SK-N-SH (cell line): ENCODE results near the gene AGBL2. TPM values are rescaled to one million over a fixed set of nuclear protein-coding genes. Genes with fewer than 3 reads are reported as not detected.

Experiments
- CTCF ChIA-PET: fragments of 300-600, 350-600 bp; formaldehyde crosslinking; extraction: SDS; loops from one replicate; lab custom pipeline; 2021; lab: Yijun Ruan, JAX
- POLR2A ChIA-PET: fragments of 350-600 bp; sonication (Branson Sonifier 250); formaldehyde crosslinking; extraction: SDS; loops from one replicate; lab custom pipeline; 2020; ENCODE audit warnings: antibody characterized with exemption, inconsistent platforms; lab: Yijun Ruan, JAX
- DNase-seq: peaks from one replicate; pipeline ENCODE4 v3.0.0; 2012
- H2AFZ ChIP-seq: fragments of 200-600 bp; sonication (generic); 2 replicates; pipeline ENCODE4 v1.8.1; 2016; ENCODE audit warnings: antibody characterized with exemption, mild to moderate bottlenecking, low read depth
- H3F3A ChIP-seq: fragments of 200-600 bp; sonication (generic); replicated peaks from 2 replicates; pipeline ENCODE3; 2016; ENCODE audit warnings: antibody characterized with exemption, mild to moderate bottlenecking; ENCODE audit not compliant: insufficient read depth
- H3K27ac ChIP-seq, 2 experiments: fragments of 200-500 bp in 1 of 2; fragments of 200-600 bp in 1 of 2; sonication (Bioruptor generic) in 1 of 2; sonication (generic), shearing (Covaris generic) in 1 of 2; 2 replicates each; pipeline versions ENCODE4 v1.5.1 to v1.6.1; 2014 to 2016; ENCODE audit warnings: low read depth in 2 of 2, inconsistent platforms in 1 of 2, low read length in 1 of 2, mild to moderate bottlenecking in 1 of 2, mixed read lengths in 1 of 2
- H3K27me3 ChIP-seq: fragments of 200-600 bp; sonication (generic), shearing (Covaris generic); 2 replicates; pipeline ENCODE4 v1.6.1; 2016; ENCODE audit warnings: mixed run types; ENCODE audit not compliant: insufficient read depth
- H3K36me3 ChIP-seq, 2 experiments: fragments of 200-500 bp in 1 of 2; fragments of 200-600 bp in 1 of 2; sonication (Bioruptor generic) in 1 of 2; sonication (generic) in 1 of 2; replicated peaks in 1 of 2; 2 replicates each; pipeline versions ENCODE3 to v1.5.1; 2014 to 2016; ENCODE audit warnings: low read length in 1 of 2, mild to moderate bottlenecking in 1 of 2; ENCODE audit not compliant: insufficient read depth in 2 of 2, control insufficient read depth in 1 of 2
- H3K4me1 ChIP-seq, 2 experiments: fragments of 200-500 bp in 1 of 2; fragments of 200-600 bp in 1 of 2; sonication (Bioruptor generic) in 1 of 2; sonication (generic), shearing (Covaris generic) in 1 of 2; 2 replicates each; pipeline versions ENCODE4 v1.5.1 to v1.6.1; 2014 to 2016; ENCODE audit warnings: low read depth in 1 of 2, low read length in 1 of 2, mixed run types in 1 of 2; ENCODE audit not compliant: insufficient read depth in 2 of 2, control insufficient read depth in 1 of 2
- H3K4me2 ChIP-seq: fragments of 200-600 bp; sonication (generic), shearing (Covaris generic); 2 replicates; pipeline ENCODE4 v1.6.1; 2017; ENCODE audit warnings: mixed run types
- H3K4me3 ChIP-seq, 2 experiments: fragments of 200-500 bp in 1 of 2; fragments of 200-600 bp in 1 of 2; sonication (Bioruptor generic) in 1 of 2; sonication (generic), shearing (Covaris generic) in 1 of 2; 2 replicates each; pipeline versions ENCODE4 v1.5.1 to v1.8.1; 2014 to 2016; ENCODE audit warnings: low read depth in 2 of 2, inconsistent platforms in 1 of 2, low read length in 1 of 2, mild to moderate bottlenecking in 1 of 2, mixed read lengths in 1 of 2, moderate library complexity in 1 of 2
- H3K79me2 ChIP-seq: fragments of 200-600 bp; sonication (generic); 2 replicates; pipeline ENCODE4 v1.8.1; 2017; ENCODE audit warnings: mild to moderate bottlenecking; ENCODE audit not compliant: insufficient read depth
- H3K9ac ChIP-seq: fragments of 200-600 bp; sonication (generic); 2 replicates; pipeline ENCODE4 v1.6.1; 2017; ENCODE audit warnings: mixed run types
- H3K9me2 ChIP-seq: fragments of 200-600 bp; sonication (generic); 2 replicates; pipeline ENCODE4 v1.6.1; 2017; ENCODE audit warnings: mixed run types
- H3K9me3 ChIP-seq: fragments of 200-600 bp; sonication (generic); 2 replicates; pipeline ENCODE4 v1.6.1; 2017; ENCODE audit warnings: mixed run types, mild to moderate bottlenecking, moderate library complexity
- H4K20me1 ChIP-seq: fragments of 200-600 bp; sonication (generic); 2 replicates; pipeline ENCODE4 v1.6.1; 2017; ENCODE audit warnings: mild to moderate bottlenecking, mixed run types; ENCODE audit not compliant: insufficient read depth
- CTCF ChIP-seq: fragments of 200-600 bp; sonication (generic); IDR thresholded peaks from 2 replicates; pipeline ENCODE4 v1.6.1; 2017; ENCODE audit warnings: antibody characterized with exemption, mild to moderate bottlenecking, moderate library complexity
- EP300 ChIP-seq, 2 experiments: IDR thresholded peaks; 2 replicates each; pipeline versions ENCODE4 v1.4.0 to v1.6.1; 2012; ENCODE audit warnings: borderline replicate concordance in 1 of 2, low read depth in 1 of 2, low read length in 1 of 2
- EZH2phosphoT487 ChIP-seq: fragments of 200-600 bp; sonication (generic); IDR thresholded peaks from 2 replicates; pipeline ENCODE4 v1.6.1; 2017; ENCODE audit warnings: low read depth, mixed run types, mild to moderate bottlenecking, antibody characterized with exemption, moderate library complexity, borderline replicate concordance
- FOSL2 ChIP-seq: IDR thresholded peaks from 2 replicates; pipeline ENCODE4 v1.4.0; 2012; ENCODE audit warnings: low read depth, mild to moderate bottlenecking, moderate library complexity, borderline replicate concordance
- FOXJ3 ChIP-seq: sonication (generic); formaldehyde crosslinking; IDR thresholded peaks from 2 replicates; pipeline ENCODE4 v1.5.1; 2020; ENCODE audit warnings: mild to moderate bottlenecking, missing genetic modification reagents
- FOXM1 ChIP-seq: IDR thresholded peaks from 2 replicates; pipeline ENCODE4 v1.4.0; 2012; ENCODE audit warnings: low read depth, mild to moderate bottlenecking
- IRF3 ChIP-seq: fragments of 150-350 bp; IDR thresholded peaks from 2 replicates; pipeline ENCODE4 v1.6.1; 2016; ENCODE audit warnings: mild to moderate bottlenecking, low read depth, low read length
- JUND ChIP-seq: IDR thresholded peaks from 2 replicates; pipeline ENCODE4 v1.4.0; 2012
- MAX ChIP-seq: IDR thresholded peaks from 2 replicates; pipeline ENCODE4 v1.4.0; 2012; ENCODE audit warnings: low read depth
- MXI1 ChIP-seq: IDR thresholded peaks from 2 replicates; pipeline ENCODE4 v1.6.1; 2012; ENCODE audit warnings: mild to moderate bottlenecking, low read depth, low read length, improper control_type of control experiment
- NFIC ChIP-seq: IDR thresholded peaks from 2 replicates; pipeline ENCODE4 v1.4.0; 2012; ENCODE audit warnings: borderline replicate concordance
- NRF1 ChIP-seq: IDR thresholded peaks from 2 replicates; pipeline ENCODE4 v1.6.1; 2012; ENCODE audit warnings: low read depth, mild to moderate bottlenecking, low read length
- RAD21 ChIP-seq: IDR thresholded peaks from 2 replicates; pipeline ENCODE4 v1.6.1; 2012; ENCODE audit warnings: mild to moderate bottlenecking, low read length
- RCOR1 ChIP-seq: fragments of 150-350 bp; IDR thresholded peaks from 2 replicates; pipeline ENCODE4 v1.6.1; 2017; ENCODE audit warnings: antibody characterized with exemption, low read length
- REST ChIP-seq: IDR thresholded peaks from 2 replicates; pipeline ENCODE4 v1.6.1; 2012; ENCODE audit warnings: mild to moderate bottlenecking, low read depth, low read length, moderate library complexity
- RFX5 ChIP-seq: IDR thresholded peaks from 2 replicates; pipeline ENCODE4 v1.6.1; 2012; ENCODE audit warnings: mild to moderate bottlenecking, improper control_type of control experiment, low read length
- SIN3A ChIP-seq: IDR thresholded peaks from 2 replicates; pipeline ENCODE4 v1.6.1; 2012; ENCODE audit warnings: low read depth, mild to moderate bottlenecking, low read length, moderate library complexity, borderline replicate concordance
- SMC3 ChIP-seq: IDR thresholded peaks from 2 replicates; pipeline ENCODE4 v1.6.1; 2012; ENCODE audit warnings: low read depth, low read length, improper control_type of control experiment
- USF1 ChIP-seq: IDR thresholded peaks from 2 replicates; pipeline ENCODE4 v1.4.0; 2012; ENCODE audit warnings: low read depth, borderline replicate concordance
- USF2 ChIP-seq: fragments of 150-350 bp; IDR thresholded peaks from 2 replicates; pipeline ENCODE4 v1.6.1; 2017; ENCODE audit warnings: antibody characterized with exemption, low read length, low read depth, borderline replicate concordance
- WGBS: methylation state at CpG from one replicate; pipeline ENCODE4 v1.1.6; 2017; ENCODE audit warnings: low lambda C conversion rate; 5-methylcytosine and 5-hydroxymethylcytosine counted together
- polyA plus RNA-seq, 3 experiments: library from polyadenylated mRNA; depleted of rRNA; stranded (reverse); fragments of >200 nt; gene quantifications; 2 replicates each; pipeline ENCODE4 v1.2.3, GENCODE V29; 2012

The AGBL2 gene
- polyA plus RNA-seq, 1 of the 3 experiments (the other 2 are of a cell fraction), result 5.5 TPM

- H3K9me3 ChIP-seq, result no peaks in the 10 kb centered on the region
- H3F3A ChIP-seq, result peaks cover 12% of the 10 kb centered on the region
- DNase-seq, result no peak
- H3K36me3 ChIP-seq, result peaks cover 68 to 91% of the 10 kb centered on the region in 2 experiments
- TF ChIP-seq FOXM1, result no peak
- TF ChIP-seq SIN3A, result no peak
- no peak for TF ChIP-seq IRF3
- no peak for TF ChIP-seq USF1
- TF ChIP-seq RCOR1, result no peak
- no peak for TF ChIP-seq MXI1
- TF ChIP-seq NRF1, result no peak
- TF ChIP-seq RAD21, result no peak
- no peak for TF ChIP-seq EZH2phosphoT487
- TF ChIP-seq FOSL2, result no peak
- no peak for TF ChIP-seq RFX5
- TF ChIP-seq MAX, result no peak
- TF ChIP-seq FOXJ3 (CRISPR knock-in tag), result no peak
- no peak for TF ChIP-seq SMC3
- no peak for TF ChIP-seq REST
- TF ChIP-seq CTCF, result no peak
- TF ChIP-seq JUND, result no peak
- no peak for TF ChIP-seq USF2
- TF ChIP-seq NFIC, result no peak
- TF ChIP-seq EP300 (IDR thresholded peaks at IDR 0.05; ENCODE audit: borderline replicate concordance in 1 of 2, low read depth in 1 of 2, low read length in 1 of 2), result no peak
- ChIA-PET POLR2A (interaction anchor here (0.6 to 2.3 kb wide), 2 partner anchors 10 to 21 kb away, joined by 3 to 8 read pairs; partner anchors contain the start of gene AGBL2), CTCF (interaction anchor here (1.3 kb wide), 1 partner anchor 127 kb away, joined by 4 read pairs; no protein-coding TSS in a partner anchor)
- no peak overlapping the region for H3K4me2 ChIP-seq
- H3K27ac ChIP-seq, result no peak overlapping the region
- 98% methylated on average over 3 of the region's 3 CpGs for whole genome bisulfite sequencing
- no peaks in the 10 kb centered on the region for H4K20me1 ChIP-seq
- H3K9ac ChIP-seq, result no peak overlapping the region
- H3K79me2 ChIP-seq, result peaks cover 12% of the 10 kb centered on the region
- no peak overlapping the region for H2AFZ ChIP-seq
- no peaks in the 10 kb centered on the region for H3K4me1 ChIP-seq
- H3K27me3 ChIP-seq, result no peaks in the 10 kb centered on the region
- H3K9me2 ChIP-seq, result no peaks in the 10 kb centered on the region
- H3K4me3 ChIP-seq, result no peak overlapping the region
Observed at GRCh38 chr11:47725442-47726117, 10.4 kb upstream of the AGBL2 start.
